Sigmoid colon (tissue), 7 donors: ENCODE results near the gene STEAP3. TPM values are rescaled to one million over a fixed set of nuclear protein-coding genes. Genes with fewer than 3 reads are reported as not detected.

ENCODE experiments used
- DNase-seq: peaks from one replicate; pipeline ENCODE4 v3.0.0-alpha.2; 2019
- H3K27ac ChIP-seq, 4 donors: fragments of 200-600 bp; sonication (generic); one replicate each; pipeline ENCODE4 v1.5.1; 2016 to 2019; ENCODE audit warnings: mild to moderate bottlenecking in 1 of 4
- H3K27me3 ChIP-seq, 3 donors: fragments of 200-600 bp; sonication (generic); one replicate each; pipeline ENCODE4 v1.5.1; 2019; ENCODE audit warnings: mild to moderate bottlenecking in 1 of 3
- H3K36me3 ChIP-seq, 4 donors: fragments of 200-600 bp; sonication (generic); one replicate each; pipeline ENCODE4 v1.5.1; 2016 to 2019
- H3K4me1 ChIP-seq, 4 donors: fragments of 200-600 bp; sonication (generic); one replicate each; pipeline ENCODE4 v1.5.1; 2017 to 2019
- H3K4me3 ChIP-seq, 4 donors: fragments of 200-600 bp; sonication (generic); one replicate each; pipeline ENCODE4 v1.5.1; 2017 to 2019; ENCODE audit warnings: mild to moderate bottlenecking in 2 of 4, moderate library complexity in 1 of 4
- H3K9me3 ChIP-seq, 4 donors: fragments of 200-600 bp in 3 of 4; sonication (generic) in 3 of 4; one replicate each; pipeline versions ENCODE4 v1.5.1 to v1.6.1; 2013 to 2019
- EP300 ChIP-seq, 4 donors: sonication (generic); formaldehyde crosslinking; IDR thresholded peaks; one replicate each; pipeline ENCODE4 v1.6.1; 2017; ENCODE audit warnings: antibody characterized with exemption in 4 of 4
- POLR2A ChIP-seq, 2 donors: fragments of 450-650 bp; IDR thresholded peaks; one replicate each; pipeline ENCODE4 v1.6.1; 2016; ENCODE audit warnings: antibody characterized with exemption in 2 of 2, mild to moderate bottlenecking in 2 of 2, moderate library complexity in 2 of 2
- POLR2AphosphoS5 ChIP-seq, 4 donors: sonication (generic); formaldehyde crosslinking; IDR thresholded peaks; one replicate each; pipeline ENCODE4 v1.6.1; 2017; ENCODE audit warnings: antibody characterized with exemption in 4 of 4
- WGBS, 2 donors: extraction: QIAGEN DNeasy Blood & Tissue Kit; methylation state at CpG; one replicate each; pipeline ENCODE4 v1.1.7; 2013; 5-methylcytosine and 5-hydroxymethylcytosine counted together
- intact Hi-C: fragments of 100-400 bp; cut with DNase I; formaldehyde crosslinking; loops from one replicate; pipeline ENCODE4 v1.15.1; 2023
- polyA plus RNA-seq, 3 donors: library from polyadenylated mRNA; stranded (reverse); fragments of 200-250 nt; gene quantifications; one replicate each; pipeline ENCODE4 v1.2.3, GENCODE V29; 2013
- total RNA-seq, 4 donors: library from RNA; depleted of rRNA; stranded (reverse); fragments of >200 nt; gene quantifications; one replicate each; pipeline ENCODE4 v1.1.0, GENCODE V29; 2016
- TF ChIP-seq, protein P1 (sequence below), 4 experiments: fragments of 450-650 bp in 3 of 4; fragments of 200-600 bp in 1 of 4; IDR thresholded peaks; one replicate each; pipeline ENCODE4 v1.5.1; 2016 to 2019; ENCODE audit warnings: antibody characterized with exemption in 4 of 4, mild to moderate bottlenecking in 3 of 4, moderate library complexity in 2 of 4
- donor health status: healthy with polysubstance abuse.
- donor health status: Bipolar disorder and iron deficiency.
- donor health status: healthy.

The STEAP3 gene
- total and polyA plus RNA-seq, 7 donors, result 1.4 to 16.4 (median 2.8) TPM

DNA sequence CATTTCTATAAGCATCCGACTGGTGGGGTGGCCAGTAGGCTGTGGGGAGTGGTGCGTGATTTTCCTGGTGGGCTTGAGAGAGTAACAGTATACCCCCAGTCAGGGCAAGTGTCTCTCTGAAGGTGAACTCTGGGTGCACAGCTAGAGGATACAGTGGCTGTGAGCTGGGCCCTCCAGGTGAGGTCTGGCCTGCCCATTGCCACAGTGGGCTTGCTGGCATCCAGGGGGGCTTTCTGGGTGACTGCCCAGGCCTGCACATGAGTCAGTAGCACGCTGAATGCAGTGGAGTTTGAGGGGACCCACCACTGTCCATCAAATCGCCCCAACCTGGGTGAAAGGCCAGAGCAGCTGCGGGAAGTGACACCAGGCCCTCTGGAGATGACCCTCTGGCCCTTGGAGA lies 4.5 kb downstream of the STEAP3 start:
- intact Hi-C loops, result no loop called here
- TF ChIP-seq EP300 (IDR thresholded peaks at IDR 0.05) (no peak), POLR2A (IDR thresholded peaks at IDR 0.05) (no peak), POLR2AphosphoS5 (IDR thresholded peaks at IDR 0.05) (no peak)
- TF ChIP-seq, protein P1, sequence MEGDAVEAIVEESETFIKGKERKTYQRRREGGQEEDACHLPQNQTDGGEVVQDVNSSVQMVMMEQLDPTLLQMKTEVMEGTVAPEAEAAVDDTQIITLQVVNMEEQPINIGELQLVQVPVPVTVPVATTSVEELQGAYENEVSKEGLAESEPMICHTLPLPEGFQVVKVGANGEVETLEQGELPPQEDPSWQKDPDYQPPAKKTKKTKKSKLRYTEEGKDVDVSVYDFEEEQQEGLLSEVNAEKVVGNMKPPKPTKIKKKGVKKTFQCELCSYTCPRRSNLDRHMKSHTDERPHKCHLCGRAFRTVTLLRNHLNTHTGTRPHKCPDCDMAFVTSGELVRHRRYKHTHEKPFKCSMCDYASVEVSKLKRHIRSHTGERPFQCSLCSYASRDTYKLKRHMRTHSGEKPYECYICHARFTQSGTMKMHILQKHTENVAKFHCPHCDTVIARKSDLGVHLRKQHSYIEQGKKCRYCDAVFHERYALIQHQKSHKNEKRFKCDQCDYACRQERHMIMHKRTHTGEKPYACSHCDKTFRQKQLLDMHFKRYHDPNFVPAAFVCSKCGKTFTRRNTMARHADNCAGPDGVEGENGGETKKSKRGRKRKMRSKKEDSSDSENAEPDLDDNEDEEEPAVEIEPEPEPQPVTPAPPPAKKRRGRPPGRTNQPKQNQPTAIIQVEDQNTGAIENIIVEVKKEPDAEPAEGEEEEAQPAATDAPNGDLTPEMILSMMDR (IDR thresholded peaks at IDR 0.05), result no peak
- WGBS, 2 donors, result 88 to 96% methylated on average over 5 of the region's 5 CpGs

DNA sequence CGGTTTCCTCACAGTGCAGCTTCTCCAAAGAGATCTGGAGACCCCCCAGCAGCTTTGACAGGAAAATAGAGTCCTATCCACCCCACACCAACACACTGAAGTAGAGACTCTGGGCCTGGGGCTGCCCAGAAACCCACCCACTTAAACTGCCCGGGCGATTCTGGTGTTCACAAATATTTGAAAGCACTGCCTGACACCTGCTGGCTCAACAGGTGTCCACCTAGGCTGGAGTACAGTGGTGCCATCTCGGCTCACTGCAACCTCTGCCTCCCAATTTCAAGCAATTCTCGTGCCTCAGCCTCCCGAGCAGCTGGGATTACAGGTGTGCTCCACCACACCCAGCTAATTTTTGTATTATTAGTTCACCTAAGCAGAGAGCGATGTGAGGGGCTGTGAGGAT lies 5.3 kb downstream of the STEAP3 start:
- H3K27ac ChIP-seq, result no peak overlapping the region
- TF ChIP-seq POLR2AphosphoS5 (IDR thresholded peaks at IDR 0.05) (no peak), EP300 (IDR thresholded peaks at IDR 0.05) (no peak), POLR2A (IDR thresholded peaks at IDR 0.05) (no peak)
- TF ChIP-seq, protein P1 (IDR thresholded peaks at IDR 0.05), result no peak
- intact Hi-C loops, result no loop called here
- H3K4me3 ChIP-seq, result no peak overlapping the region
- no peaks in the 10 kb centered on the region for H3K36me3 ChIP-seq
- H3K27me3 ChIP-seq, result peaks cover 0 to 14% (median 0%) of the 10 kb centered on the region in 3 donors
- 93 to 94% methylated on average over 7 of the region's 7 CpGs for WGBS, 2 donors
- H3K9me3 ChIP-seq, result no peaks in the 10 kb centered on the region
- no peak for DNase-seq
- H3K4me1 ChIP-seq, result peaks cover 0 to 7% (median 6%) of the 10 kb centered on the region in 4 donors

More for the DNA sequence above, 4.5 kb downstream of the STEAP3 start:
- Histone ChIP-seq H3K36me3 (no peaks in the 10 kb centered on the region), H3K9me3 (no peaks in the 10 kb centered on the region), H3K4me3 (no peak overlapping the region), H3K4me1 (peaks cover 0 to 14% (median 10%) of the 10 kb centered on the region in 4 donors), H3K27me3 (peaks cover 0 to 14% (median 0%) of the 10 kb centered on the region in 3 donors), H3K27ac (no peak overlapping the region)
- DNase-seq, result no peak

DNA sequence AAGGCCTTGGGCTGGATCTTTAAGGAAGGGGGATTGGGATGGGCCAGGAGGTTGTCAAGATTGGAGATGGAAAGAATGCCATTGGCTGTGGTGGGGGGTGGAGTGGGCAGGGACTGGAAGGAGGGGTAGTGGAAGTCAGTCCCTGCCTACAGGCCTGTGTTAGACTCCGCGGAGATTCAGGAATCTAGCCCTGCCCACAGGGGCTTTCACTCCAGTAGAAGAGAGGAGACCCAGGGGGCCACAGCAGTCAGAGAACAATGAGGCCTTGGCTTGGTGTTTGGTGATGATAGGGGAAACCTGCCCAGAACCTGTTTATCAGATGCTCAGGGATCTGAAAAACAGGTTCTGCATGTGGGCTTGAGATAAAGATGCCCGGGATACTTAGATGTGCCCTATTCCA lies 6.1 kb downstream of the STEAP3 start:
- H3K9me3 ChIP-seq, result no peaks in the 10 kb centered on the region
- intact Hi-C loops, result no loop called here
- 88 to 94% methylated on average over 3 of the region's 3 CpGs for WGBS, 2 donors

DNA sequence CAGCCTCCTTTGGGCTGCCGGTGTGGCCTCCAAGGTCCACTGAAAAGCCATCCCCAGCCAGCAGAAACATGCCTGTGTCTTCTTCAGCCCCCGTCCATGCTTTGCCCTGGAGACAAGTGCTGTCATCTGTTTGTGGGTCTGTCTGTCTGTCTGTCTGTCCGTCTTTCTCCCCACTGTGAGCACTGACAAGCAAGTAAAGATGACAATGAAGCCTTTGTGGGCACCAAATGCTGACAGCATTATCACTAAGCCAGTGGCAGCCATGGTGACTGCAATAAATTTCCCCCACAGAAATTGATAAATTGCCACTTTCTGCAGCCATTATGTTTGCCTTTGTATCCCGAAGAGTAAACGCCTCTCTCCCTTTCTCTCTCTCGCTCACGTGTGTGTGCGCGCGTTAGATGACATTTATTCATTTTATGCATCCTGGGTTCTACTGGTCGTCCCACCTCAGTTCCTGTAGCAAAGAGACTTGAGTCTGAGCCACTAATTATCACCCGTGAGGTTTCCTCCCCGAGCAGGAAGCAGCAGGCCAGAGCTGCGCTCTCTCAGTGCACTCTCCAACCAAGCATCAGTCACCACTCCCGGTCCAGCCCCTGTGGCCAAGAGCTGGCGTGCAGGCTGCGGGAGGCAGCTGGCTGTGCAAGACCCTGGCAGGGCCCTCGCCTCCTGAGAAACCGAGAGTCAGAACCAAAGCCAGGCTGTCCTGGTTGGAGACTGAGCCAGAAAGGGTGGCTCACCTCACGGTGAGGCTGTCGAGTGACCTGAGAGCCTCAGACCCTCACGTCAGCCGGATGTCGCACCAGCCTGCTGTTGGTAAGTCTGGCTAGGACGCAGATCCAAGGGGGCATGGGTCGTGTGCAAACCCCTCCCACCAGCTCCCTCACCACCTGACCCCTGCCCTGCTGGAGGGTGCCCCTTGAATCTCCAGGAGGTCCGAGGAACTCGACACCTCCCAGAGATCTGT lies 6.9 kb downstream of the STEAP3 start:
- TF ChIP-seq POLR2AphosphoS5 (IDR thresholded peaks at IDR 0.05) (no peak), POLR2A (IDR thresholded peaks at IDR 0.05) (no peak), EP300 (IDR thresholded peaks at IDR 0.05) (no peak)
- TF ChIP-seq, protein P1 (IDR thresholded peaks at IDR 0.05), result no peak
- Histone ChIP-seq H3K27me3 (no peaks in the 10 kb centered on the region), H3K4me3 (no peak overlapping the region), H3K9me3 (no peaks in the 10 kb centered on the region), H3K27ac (no peak overlapping the region), H3K36me3 (no peaks in the 10 kb centered on the region), H3K4me1 (no peaks in the 10 kb centered on the region)
- intact Hi-C loops, result no loop called here
- WGBS, 2 donors, result 84 to 89% methylated on average over 28 of the region's 28 CpGs
- no peak for DNase-seq

More for the DNA sequence above, 6.1 kb downstream of the STEAP3 start:
- Histone ChIP-seq H3K27me3 (peaks cover 0 to 6% (median 0%) of the 10 kb centered on the region in 3 donors), H3K27ac (no peak overlapping the region), H3K4me1 (no peaks in the 10 kb centered on the region), H3K4me3 (no peak overlapping the region), H3K36me3 (no peaks in the 10 kb centered on the region)
- TF ChIP-seq POLR2AphosphoS5 (IDR thresholded peaks at IDR 0.05) (no peak), POLR2A (IDR thresholded peaks at IDR 0.05) (no peak), EP300 (IDR thresholded peaks at IDR 0.05) (no peak)
- TF ChIP-seq, protein P1 (IDR thresholded peaks at IDR 0.05), result no peak
- no peak for DNase-seq
